WTC11 (cell line): ENCODE data around the gene KCNG2. TPM values are rescaled to one million over a fixed set of nuclear protein-coding genes. Genes with fewer than 3 reads are reported as not detected.

ENCODE experiments used
- ATAC-seq: fragments of 200-7000 bp; cut with Tn5 transposase; 2 replicates; pipeline ENCODE4 v1.10.0; 2021; ENCODE audit warnings: mild to moderate bottlenecking, moderate library complexity
- CTCF ChIA-PET: fragments of 300-600 bp; sonication (Branson Sonifier 250); formaldehyde crosslinking; loops from one replicate; lab custom pipeline; 2021; ENCODE audit warnings: antibody characterized with exemption; lab: Charles Lee
- POLR2A ChIA-PET: fragments of 350-600 bp; sonication (Branson Sonifier 250); formaldehyde crosslinking; loops from one replicate; lab custom pipeline; 2021; ENCODE audit warnings: antibody characterized with exemption; lab: Charles Lee
- DNase-seq: peaks from one replicate; pipeline ENCODE4 v3.0.0; 2021; ENCODE audit warnings: low spot score
- H3K27ac Mint-ChIP-seq: 2 replicates; pipeline ENCODE4 v1.8.0; 2021; ENCODE audit warnings: mixed read lengths
- H3K27me3 Mint-ChIP-seq: 2 replicates; pipeline ENCODE4 v1.8.0; 2021; ENCODE audit warnings: low read depth, mild to moderate bottlenecking, moderate library complexity, mixed read lengths
- H3K36me3 Mint-ChIP-seq: 2 replicates; pipeline ENCODE4 v1.8.0; 2021; ENCODE audit warnings: mixed read lengths
- H3K4me1 Mint-ChIP-seq: 2 replicates; pipeline ENCODE4 v1.8.0; 2022; ENCODE audit warnings: mixed read lengths
- H3K4me3 Mint-ChIP-seq: 2 replicates; pipeline ENCODE4 v1.8.0; 2021; ENCODE audit warnings: mild to moderate bottlenecking, moderate library complexity, mixed read lengths
- H3K9me3 Mint-ChIP-seq: 2 replicates; pipeline ENCODE4 v1.8.0; 2021; ENCODE audit warnings: mixed read lengths
- ELF4 ChIP-seq: sonication (generic); formaldehyde crosslinking; IDR thresholded peaks from 2 replicates; pipeline ENCODE4 v1.8.1; 2022; ENCODE audit warnings: low read depth, mild to moderate bottlenecking, moderate library complexity, missing genetic modification reagents
- EMX1 ChIP-seq: fragments of 250-450 bp; sonication (Bioruptor Pico); IDR thresholded peaks from 2 replicates; pipeline ENCODE4 v1.8.0; 2021; ENCODE audit warnings: mild to moderate bottlenecking
- ESRRA ChIP-seq: sonication (generic); formaldehyde crosslinking; IDR thresholded peaks from 2 replicates; pipeline ENCODE4 v1.8.1; 2022; ENCODE audit warnings: mild to moderate bottlenecking, missing genetic modification reagents, borderline replicate concordance
- FOXJ3 ChIP-seq: sonication (generic); formaldehyde crosslinking; IDR thresholded peaks from 2 replicates; pipeline ENCODE4 v1.9.0; 2021; ENCODE audit warnings: missing genetic modification reagents, mild to moderate bottlenecking, borderline replicate concordance
- FOXK1 ChIP-seq: sonication (generic); formaldehyde crosslinking; IDR thresholded peaks from 2 replicates; pipeline ENCODE4 v1.8.0; 2022; ENCODE audit warnings: mild to moderate bottlenecking, moderate library complexity, missing genetic modification reagents
- GRHL2 ChIP-seq: fragments of 250-450 bp; sonication (Bioruptor Pico); IDR thresholded peaks from 2 replicates; pipeline ENCODE4 v1.8.0; 2022; ENCODE audit warnings: mild to moderate bottlenecking, moderate library complexity; ENCODE audit not compliant: insufficient replicate concordance, severe bottlenecking
- GTF2I ChIP-seq: fragments of 250-450 bp; sonication (Bioruptor Pico); conservative IDR thresholded peaks from 2 replicates; pipeline ENCODE4 v1.4.0; 2021; ENCODE audit warnings: mild to moderate bottlenecking
- MAX ChIP-seq: sonication (generic); formaldehyde crosslinking; IDR thresholded peaks from 2 replicates; pipeline ENCODE4 v1.8.0; 2022; ENCODE audit warnings: mild to moderate bottlenecking, missing genetic modification reagents
- MYBL2 ChIP-seq: sonication (generic); formaldehyde crosslinking; IDR thresholded peaks from 2 replicates; pipeline ENCODE4 v1.8.1; 2023; ENCODE audit warnings: mild to moderate bottlenecking, moderate library complexity, missing genetic modification reagents
- PRDM15 ChIP-seq: sonication (generic); formaldehyde crosslinking; IDR thresholded peaks from 2 replicates; pipeline ENCODE4 v1.8.0; 2022; ENCODE audit warnings: missing genetic modification reagents
- PRRX2 ChIP-seq: fragments of 250-450 bp; sonication (Bioruptor Pico); IDR thresholded peaks from 2 replicates; pipeline ENCODE4 v1.8.0; 2021; ENCODE audit warnings: mild to moderate bottlenecking
- SMAD4 ChIP-seq: sonication (generic); formaldehyde crosslinking; IDR thresholded peaks from 2 replicates; pipeline ENCODE4 v1.8.0; 2022; ENCODE audit warnings: mild to moderate bottlenecking, missing genetic modification reagents
- SOX15 ChIP-seq: fragments of 250-450 bp; sonication (Bioruptor Pico); IDR thresholded peaks from 2 replicates; pipeline ENCODE4 v1.9.0; 2021; ENCODE audit warnings: mild to moderate bottlenecking
- STAT6 ChIP-seq: sonication (generic); formaldehyde crosslinking; conservative IDR thresholded peaks from 2 replicates; pipeline ENCODE4 v1.8.1; 2023; ENCODE audit warnings: mild to moderate bottlenecking, low read depth, missing genetic modification reagents, moderate library complexity
- TEAD4 ChIP-seq: sonication (generic); formaldehyde crosslinking; IDR thresholded peaks from 2 replicates; pipeline ENCODE4 v1.8.0; 2022; ENCODE audit warnings: mild to moderate bottlenecking, missing genetic modification reagents
- TP53 ChIP-seq: sonication (generic); formaldehyde crosslinking; IDR thresholded peaks from 2 replicates; pipeline ENCODE4 v1.8.1; 2023; ENCODE audit warnings: mild to moderate bottlenecking, missing genetic modification reagents
- ZNF219 ChIP-seq: sonication (generic); formaldehyde crosslinking; IDR thresholded peaks from 2 replicates; pipeline ENCODE4 v1.8.0; 2023; ENCODE audit warnings: missing genetic modification reagents, mild to moderate bottlenecking, borderline replicate concordance
- ZNF232 ChIP-seq: sonication (generic); formaldehyde crosslinking; IDR thresholded peaks from 2 replicates; pipeline ENCODE4 v1.8.0; 2022; ENCODE audit warnings: mild to moderate bottlenecking, missing genetic modification reagents
- ZNF317 ChIP-seq: sonication (generic); formaldehyde crosslinking; IDR thresholded peaks from 2 replicates; pipeline ENCODE4 v1.8.1; 2023; ENCODE audit warnings: low read depth, mild to moderate bottlenecking, moderate library complexity, missing genetic modification reagents, borderline replicate concordance
- ZNF512 ChIP-seq: sonication (generic); formaldehyde crosslinking; IDR thresholded peaks from 2 replicates; pipeline ENCODE4 v1.8.1; 2022; ENCODE audit warnings: missing genetic modification reagents, borderline replicate concordance
- ZNF532 ChIP-seq: fragments of 250-450 bp; sonication (Bioruptor Pico); IDR thresholded peaks from 2 replicates; pipeline ENCODE4 v1.9.0; 2021; ENCODE audit warnings: mild to moderate bottlenecking, borderline replicate concordance
- total RNA-seq: library from RNA; stranded (reverse); gene quantifications from 3 replicates; pipeline ENCODE4 v1.2.3, GENCODE V29; 2021
- TF ChIP-seq, protein P1 (sequence below): sonication (generic); formaldehyde crosslinking; IDR thresholded peaks from 2 replicates; pipeline ENCODE4 v1.8.1; 2023; ENCODE audit warnings: mild to moderate bottlenecking, missing genetic modification reagents, moderate library complexity

KCNG2 gene
- total RNA-seq, 1 experiment from 2014 or later: 0.50 TPM

- TF ChIP-seq STAT6 (no peak), FOXJ3 (no peak), PRRX2 (CRISPR knock-in tag) (no peak)
- TF ChIP-seq, all 79 proteins: peak for 0
These were observed 69.3 kb downstream of the KCNG2 start (continued) for GRCh38 chr18:79866889-79867574.

DNA sequence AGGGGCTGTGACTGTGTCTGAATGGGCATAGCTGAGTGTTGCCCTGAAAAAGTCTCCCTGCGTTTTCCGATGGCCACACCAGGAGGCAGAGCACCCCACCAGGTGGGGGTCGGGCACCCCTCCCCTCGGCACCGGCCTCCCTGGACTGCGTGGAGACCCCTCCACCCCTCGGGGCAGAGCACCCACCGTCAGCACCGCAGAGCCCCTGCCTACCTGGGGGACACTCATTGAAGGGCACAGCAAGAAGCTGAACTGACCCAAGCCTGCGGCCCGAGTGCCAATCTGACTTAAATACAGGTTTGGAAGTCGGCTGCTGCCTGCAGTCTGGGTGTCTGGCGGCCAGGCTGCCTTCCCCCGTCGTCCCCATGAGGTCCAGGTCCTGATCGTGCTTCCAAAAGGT lies 69.9 kb downstream of the KCNG2 start:
- Mint-ChIP-seq H3K27me3 (peaks cover 5% of the 10 kb centered on the region), H3K36me3 (no peaks in the 10 kb centered on the region), H3K9me3 (no peaks in the 10 kb centered on the region), H3K4me1 (no peaks in the 10 kb centered on the region), H3K27ac (no peak overlapping the region), H3K4me3 (no peak overlapping the region)
- ChIA-PET CTCF (interaction anchor here (0.5 to 0.7 kb wide), 3 partner anchors 11 to 145 kb away, joined by 3 to 4 read pairs (median 3); no protein-coding TSS in a partner anchor), POLR2A (no interaction called here)
- DNase-seq (no peak), ATAC-seq (no peak)
- TF ChIP-seq ESRRA (CRISPR knock-in tag): no peak
- no peak for TF ChIP-seq SMAD4
- no peak for TF ChIP-seq EMX1 (CRISPR knock-in tag)
- no peak for TF ChIP-seq MYBL2 (CRISPR knock-in tag)
- no peak for TF ChIP-seq TEAD4 (CRISPR knock-in tag)
- TF ChIP-seq, protein P1, sequence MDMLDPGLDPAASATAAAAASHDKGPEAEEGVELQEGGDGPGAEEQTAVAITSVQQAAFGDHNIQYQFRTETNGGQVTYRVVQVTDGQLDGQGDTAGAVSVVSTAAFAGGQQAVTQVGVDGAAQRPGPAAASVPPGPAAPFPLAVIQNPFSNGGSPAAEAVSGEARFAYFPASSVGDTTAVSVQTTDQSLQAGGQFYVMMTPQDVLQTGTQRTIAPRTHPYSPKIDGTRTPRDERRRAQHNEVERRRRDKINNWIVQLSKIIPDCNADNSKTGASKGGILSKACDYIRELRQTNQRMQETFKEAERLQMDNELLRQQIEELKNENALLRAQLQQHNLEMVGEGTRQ (CRISPR knock-in tag): no peak
- TF ChIP-seq MAX (CRISPR knock-in tag): no peak
- TF ChIP-seq ELF4 (CRISPR knock-in tag): no peak
- no peak for TF ChIP-seq ZNF532
- TF ChIP-seq GRHL2 (CRISPR knock-in tag): no peak
- no peak for TF ChIP-seq GTF2I (CRISPR knock-in tag)
- no peak for TF ChIP-seq ZNF232
- TF ChIP-seq ZNF219 (CRISPR knock-in tag): no peak
- no peak for TF ChIP-seq ZNF512
- TF ChIP-seq FOXK1 (CRISPR knock-in tag): no peak
- TF ChIP-seq SOX15: no peak
- TF ChIP-seq TP53 (CRISPR knock-in tag): no peak
- TF ChIP-seq ZNF317 (CRISPR knock-in tag): no peak
- no peak for TF ChIP-seq PRDM15
